ENCODE results near the gene ATXN1. TPM values are rescaled to one million over a fixed set of nuclear protein-coding genes. Genes with fewer than 3 reads are reported as not detected.

The ATXN1 gene
- total RNA-seq, 3 donors from 2014 or later, result 30.4 to 87.3 (median 50.1) TPM

DNA sequence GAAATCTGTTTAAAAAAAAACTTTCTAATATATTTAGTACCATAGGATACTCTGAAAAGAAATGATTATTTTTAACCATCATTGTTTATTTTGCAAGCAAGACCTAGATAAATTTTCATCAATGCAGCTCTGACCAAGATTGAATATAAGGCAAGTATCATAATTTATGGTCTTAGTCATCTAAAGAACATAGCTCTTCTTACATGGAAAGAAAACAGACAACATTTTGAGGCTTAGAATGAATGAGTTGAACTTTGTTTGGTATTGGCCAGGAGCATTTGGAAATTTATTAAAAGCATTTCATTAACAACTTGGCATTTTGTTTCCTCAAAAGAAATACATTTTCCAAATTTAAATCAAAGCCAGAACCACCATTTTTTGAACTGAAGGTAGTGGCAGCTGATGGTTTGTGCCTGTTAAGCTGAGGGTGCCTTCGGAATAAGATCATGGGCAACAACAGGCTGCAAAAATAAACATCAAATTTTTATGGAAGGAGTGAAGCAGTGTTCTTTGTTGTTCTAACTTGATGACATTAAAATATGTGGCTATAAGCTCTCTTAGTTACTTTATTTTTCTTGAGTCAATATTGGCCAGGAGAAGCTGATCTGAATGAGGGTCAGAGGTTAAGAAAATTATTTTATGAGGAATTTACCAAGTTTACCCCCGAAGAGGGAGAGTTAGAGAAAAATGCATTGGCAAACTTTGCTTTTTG lies 6.7 kb upstream of the ATXN1 start:
- Histone ChIP-seq H3K9me3 (no peaks in the 10 kb centered on the region), H3K4me3 (no peak overlapping the region), H3K36me3 (ENCODE audit: low read depth) (no peaks in the 10 kb centered on the region), H3K4me1 (ENCODE audit: low read depth) (peaks cover 7% of the 10 kb centered on the region)
- TF ChIP-seq, protein P1, sequence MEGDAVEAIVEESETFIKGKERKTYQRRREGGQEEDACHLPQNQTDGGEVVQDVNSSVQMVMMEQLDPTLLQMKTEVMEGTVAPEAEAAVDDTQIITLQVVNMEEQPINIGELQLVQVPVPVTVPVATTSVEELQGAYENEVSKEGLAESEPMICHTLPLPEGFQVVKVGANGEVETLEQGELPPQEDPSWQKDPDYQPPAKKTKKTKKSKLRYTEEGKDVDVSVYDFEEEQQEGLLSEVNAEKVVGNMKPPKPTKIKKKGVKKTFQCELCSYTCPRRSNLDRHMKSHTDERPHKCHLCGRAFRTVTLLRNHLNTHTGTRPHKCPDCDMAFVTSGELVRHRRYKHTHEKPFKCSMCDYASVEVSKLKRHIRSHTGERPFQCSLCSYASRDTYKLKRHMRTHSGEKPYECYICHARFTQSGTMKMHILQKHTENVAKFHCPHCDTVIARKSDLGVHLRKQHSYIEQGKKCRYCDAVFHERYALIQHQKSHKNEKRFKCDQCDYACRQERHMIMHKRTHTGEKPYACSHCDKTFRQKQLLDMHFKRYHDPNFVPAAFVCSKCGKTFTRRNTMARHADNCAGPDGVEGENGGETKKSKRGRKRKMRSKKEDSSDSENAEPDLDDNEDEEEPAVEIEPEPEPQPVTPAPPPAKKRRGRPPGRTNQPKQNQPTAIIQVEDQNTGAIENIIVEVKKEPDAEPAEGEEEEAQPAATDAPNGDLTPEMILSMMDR (IDR thresholded peaks at IDR 0.05), result no peak
- no peak for DNase-seq
- no peak for ATAC-seq
- intact Hi-C loops (cut with DNase I, micrococcal nuclease), result loop anchor here in 1 of 2 donors (10.0 kb wide), 1 partner anchor 253 kb away; no protein-coding TSS in a partner anchor

DNA sequence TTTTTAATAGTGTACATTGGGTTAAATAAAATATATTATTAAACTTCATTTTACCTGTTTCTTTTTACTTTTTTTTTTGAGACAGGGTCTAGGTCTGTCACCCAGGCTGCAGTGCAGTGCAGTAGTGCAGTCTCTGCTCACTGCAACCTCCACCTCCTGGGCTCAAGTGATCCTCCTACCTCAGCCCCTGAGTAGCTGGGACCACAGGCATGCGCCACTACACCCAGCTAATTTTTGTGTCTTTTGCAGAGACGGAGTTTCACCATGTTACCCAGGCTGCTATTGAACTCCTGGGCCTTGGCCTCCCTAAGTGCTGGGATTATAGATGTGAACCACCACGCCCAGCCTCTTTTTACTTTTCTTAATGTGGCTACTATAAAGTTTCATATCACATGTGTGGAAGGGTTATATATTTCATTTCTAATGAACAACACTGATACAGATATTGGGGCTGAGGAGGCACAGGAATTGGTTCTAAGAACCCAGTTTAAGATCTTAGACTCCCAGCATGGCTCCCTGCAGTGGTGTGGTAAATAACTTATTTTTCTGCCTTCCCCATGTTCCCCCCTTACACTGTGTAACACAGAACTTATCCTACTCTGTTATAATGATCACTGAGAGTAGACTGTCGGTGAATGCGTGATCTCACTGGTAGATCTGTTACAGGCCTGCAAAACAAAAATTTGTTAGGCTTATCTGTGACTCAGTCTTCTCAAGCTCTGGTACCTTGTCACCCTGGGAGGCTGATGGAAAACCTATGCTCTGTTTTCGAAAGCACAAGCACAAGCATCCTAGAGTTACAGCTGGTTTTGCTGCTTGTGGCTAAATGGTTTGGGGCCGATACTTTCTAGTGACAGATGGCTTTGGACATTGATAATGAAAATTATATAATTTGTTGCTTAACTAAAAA lies 5.8 kb upstream of the ATXN1 start:
- intact Hi-C loops (cut with DNase I, micrococcal nuclease), result loop anchor here in 1 of 2 donors (10.0 kb wide), 1 partner anchor 252 kb away; no protein-coding TSS in a partner anchor
- no peak for ATAC-seq

DNA sequence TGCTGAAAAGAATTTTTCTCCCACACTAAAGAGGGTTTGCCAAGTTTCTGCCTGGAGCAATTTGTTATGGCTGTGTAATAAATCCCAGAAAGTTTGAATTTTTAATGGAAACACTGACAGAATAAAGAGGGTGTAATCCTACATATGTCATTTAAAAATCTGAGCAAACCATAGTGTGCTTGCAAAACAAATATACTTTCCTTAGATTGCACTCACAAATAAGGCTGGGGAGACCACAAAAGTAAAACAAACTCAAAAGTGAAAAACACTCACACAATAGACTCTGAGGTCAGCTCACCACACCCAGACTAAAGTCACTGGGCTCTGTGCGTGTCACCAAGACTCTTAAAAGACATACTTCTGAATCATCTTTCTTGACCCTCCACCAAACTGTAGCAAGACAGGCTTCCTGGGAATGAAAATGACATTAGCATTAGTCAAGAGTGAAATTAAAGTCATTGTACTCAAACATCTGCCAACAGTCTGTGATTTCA lies 4.8 kb upstream of the ATXN1 start:
- Histone ChIP-seq H3K4me1 (ENCODE audit: low read depth) (peaks cover 12% of the 10 kb centered on the region), H3K9me3 (no peaks in the 10 kb centered on the region), H3K36me3 (ENCODE audit: low read depth) (no peaks in the 10 kb centered on the region), H3K4me3 (no peak overlapping the region)
- DNase-seq (no peak), ATAC-seq (no peak)
- TF ChIP-seq, protein P1 (IDR thresholded peaks at IDR 0.05), result no peak
- intact Hi-C loops (cut with DNase I, micrococcal nuclease), result loop anchor here in 1 of 2 donors (10.0 kb wide), 1 partner anchor 251 kb away; no protein-coding TSS in a partner anchor

More for the DNA sequence above, 5.8 kb upstream of the ATXN1 start:
- Histone ChIP-seq H3K4me3 (no peak overlapping the region), H3K4me1 (ENCODE audit: low read depth) (peaks cover 12% of the 10 kb centered on the region), H3K36me3 (ENCODE audit: low read depth) (no peaks in the 10 kb centered on the region), H3K9me3 (no peaks in the 10 kb centered on the region)
- DNase-seq, result no peak
- TF ChIP-seq, protein P1 (IDR thresholded peaks at IDR 0.05), result no peak

DNA sequence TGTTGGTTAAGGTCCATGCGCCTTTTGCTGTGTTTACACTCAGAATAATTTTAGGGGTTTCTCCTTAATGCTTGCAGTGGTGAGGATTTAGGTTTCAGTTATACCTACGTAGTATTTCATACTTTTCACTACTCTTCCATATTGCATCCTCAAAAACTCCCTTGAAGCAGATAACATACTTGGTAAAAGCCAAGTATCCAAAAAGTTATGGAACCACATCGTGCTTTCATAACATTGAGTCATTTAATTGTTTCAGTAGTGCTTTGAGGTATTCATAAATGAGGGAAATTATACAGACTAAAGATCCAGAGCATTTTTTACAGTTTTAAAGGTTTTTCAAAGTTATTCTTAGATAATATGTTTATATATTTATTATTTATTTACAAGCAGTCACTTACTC lies 4.0 kb upstream of the ATXN1 start:
- intact Hi-C loops (cut with DNase I, micrococcal nuclease), result loop anchor here in 1 of 2 donors (10.0 kb wide), 1 partner anchor 250 kb away; no protein-coding TSS in a partner anchor
- TF ChIP-seq, protein P1 (IDR thresholded peaks at IDR 0.05), result no peak

DNA sequence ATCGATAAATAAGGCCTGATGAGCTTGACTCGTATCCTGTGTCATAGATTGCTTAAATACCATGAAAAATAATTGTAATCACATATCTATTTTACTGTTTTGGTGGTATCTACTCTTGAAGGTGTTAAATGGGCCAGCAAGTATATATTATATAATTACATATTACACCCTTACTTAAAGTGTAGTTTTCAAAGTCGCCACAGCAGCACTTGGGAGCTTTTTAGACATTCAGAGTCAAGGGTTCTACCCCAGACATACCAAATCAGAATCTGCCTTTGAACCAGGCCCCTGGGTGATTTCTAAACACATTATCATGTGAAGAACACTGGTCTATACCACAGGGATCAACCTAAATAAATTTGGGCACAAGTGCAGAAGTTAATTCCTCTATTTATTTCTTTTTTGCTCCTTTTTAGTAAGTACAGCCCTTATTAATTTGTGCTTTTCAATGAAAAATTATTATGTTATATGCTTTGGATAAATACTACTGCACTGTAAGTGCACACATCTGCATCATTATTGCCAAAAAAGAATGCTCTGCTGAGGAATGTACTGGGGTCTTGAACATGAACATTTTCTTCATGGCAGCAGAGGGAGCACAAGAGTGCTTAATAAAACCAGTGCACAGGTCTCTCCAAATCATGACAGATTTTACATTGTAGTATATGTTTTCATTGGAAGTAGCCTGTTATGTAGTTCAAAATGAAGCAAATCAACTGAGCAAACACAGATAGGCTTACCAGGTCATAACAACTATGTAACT lies 3.1 kb upstream of the ATXN1 start:
- intact Hi-C loops (cut with DNase I, micrococcal nuclease), result loop anchor here (5.0 to 10.0 kb wide), 2 partner anchors 247 to 250 kb away; no protein-coding TSS in a partner anchor
- Histone ChIP-seq H3K36me3 (ENCODE audit: low read depth) (no peaks in the 10 kb centered on the region), H3K9me3 (no peaks in the 10 kb centered on the region), H3K4me3 (no peak overlapping the region), H3K4me1 (ENCODE audit: low read depth) (peaks cover 12% of the 10 kb centered on the region)
- TF ChIP-seq, protein P1 (IDR thresholded peaks at IDR 0.05), result no peak
- ATAC-seq, result no peak
- DNase-seq, result no peak

More for the DNA sequence above, 4.0 kb upstream of the ATXN1 start:
- Histone ChIP-seq H3K4me3 (no peak overlapping the region), H3K36me3 (ENCODE audit: low read depth) (no peaks in the 10 kb centered on the region), H3K9me3 (no peaks in the 10 kb centered on the region), H3K4me1 (ENCODE audit: low read depth) (peaks cover 12% of the 10 kb centered on the region)
- DNase-seq (no peak), ATAC-seq (no peak)

Measured in mucosa of descending colon (tissue), 3 donors.